HG03457 (cell line): Measurements from ENCODE around the gene STEAP3.
"Not testable (repeated sequence)": the region's sequence is repeated elsewhere in the genome, so short reads cannot be mapped to it uniquely, and the experiment has no call there.

Experiments
- ATAC-seq: cut with Tn5 transposase; IDR thresholded peaks from one replicate; pipeline ENCODE4 v1.9.1; 2021; ENCODE audit warnings: moderate number of reproducible peaks; ENCODE audit not compliant: unreplicated experiment

STEAP3 gene

GRCh38 chr2:119260646-119261492 is 37.2 kb downstream of the STEAP3 start:
- ATAC-seq, result no peak

- no peak for ATAC-seq
These were observed 38.0 kb downstream of the STEAP3 start for GRCh38 chr2:119261493-119262225.

- no peak for ATAC-seq
These were observed 39.4 kb downstream of the STEAP3 start for GRCh38 chr2:119263025-119263424.

- no peak for ATAC-seq
These were observed 40.0 kb downstream of the STEAP3 start for GRCh38 chr2:119263656-119264055.

GRCh38 chr2:119264781-119265692 is 41.4 kb downstream of the STEAP3 start:
- peak; percentile 92 for ATAC-seq

GRCh38 chr2:119265693-119266066 is 42.0 kb downstream of the STEAP3 start:
- ATAC-seq, result no peak

- ATAC-seq, result no peak
These were observed 42.5 kb downstream of the STEAP3 start for GRCh38 chr2:119266091-119266589.

- no peak for ATAC-seq
These were observed 44.0 kb downstream of the STEAP3 start for GRCh38 chr2:119267604-119268003.

- ATAC-seq, result no peak
These were observed 53.2 kb downstream of the STEAP3 start for GRCh38 chr2:119276864-119277263.

- not testable (repeated sequence) for ATAC-seq
These were observed 54.8 kb downstream of the STEAP3 start for GRCh38 chr2:119278385-119278784.

GRCh38 chr2:119278946-119279345 is 55.3 kb downstream of the STEAP3 start:
- no peak for ATAC-seq

- no peak for ATAC-seq
These were observed 56.0 kb downstream of the STEAP3 start for GRCh38 chr2:119279666-119280065.

GRCh38 chr2:119280680-119281079 is 57.0 kb downstream of the STEAP3 start:
- ATAC-seq, result no peak

GRCh38 chr2:119282146-119282995 is 58.7 kb downstream of the STEAP3 start:
- no peak for ATAC-seq

GRCh38 chr2:119282996-119283511 is 59.4 kb downstream of the STEAP3 start:
- ATAC-seq, result no peak

- ATAC-seq, result no peak
These were observed 60.3 kb downstream of the STEAP3 start for GRCh38 chr2:119283873-119284331.

GRCh38 chr2:119286661-119287060 is 63.0 kb downstream of the STEAP3 start:
- no peak for ATAC-seq

- ATAC-seq, result no peak
These were observed 64.9 kb downstream of the STEAP3 start for GRCh38 chr2:119288576-119288975.

- no peak for ATAC-seq
These were observed 65.5 kb downstream of the STEAP3 start for GRCh38 chr2:119289093-119289492.

GRCh38 chr2:119289642-119290041 is 66.0 kb downstream of the STEAP3 start:
- no peak for ATAC-seq
